CD4-positive, alpha-beta T cell treated with Interleukin-12 subunit alpha and Interleukin-12 subunit beta, for 1 hour (primary cell): ENCODE data around the gene SCFD1.

Experiments used
- DNase-seq: peaks from one replicate; pipeline ENCODE4 v3.0.0-alpha.2; 2020

The SCFD1 gene

GRCh38 chr14:30763891-30764290, 141.8 kb downstream of the SCFD1 start:
- no peak for DNase-seq

DNA sequence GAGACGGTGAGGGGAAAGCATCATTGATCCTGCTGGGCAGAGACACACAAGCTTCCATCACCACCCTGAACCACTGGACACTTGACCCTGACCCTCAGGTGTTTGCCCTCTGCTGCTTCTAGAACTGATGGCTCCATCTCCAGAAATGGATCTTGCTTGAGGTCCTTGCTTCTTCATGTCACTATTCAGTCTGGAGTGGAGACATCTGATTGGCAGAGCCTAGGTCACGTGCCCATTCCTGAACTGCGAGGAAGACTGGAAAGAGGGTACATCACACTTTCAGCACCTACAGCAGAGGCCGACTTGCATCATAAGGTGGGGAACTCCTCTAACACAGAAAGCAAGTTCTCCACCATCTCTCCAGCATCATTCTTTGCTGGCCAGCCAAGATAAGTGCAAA, 145.5 kb downstream of the SCFD1 start:
- no peak for DNase-seq

- DNase-seq = no peak
These were observed 146.7 kb downstream of the SCFD1 start for GRCh38 chr14:30768791-30769190.

GRCh38 chr14:30770376-30770775, 148.3 kb downstream of the SCFD1 start:
- DNase-seq = no peak

DNA sequence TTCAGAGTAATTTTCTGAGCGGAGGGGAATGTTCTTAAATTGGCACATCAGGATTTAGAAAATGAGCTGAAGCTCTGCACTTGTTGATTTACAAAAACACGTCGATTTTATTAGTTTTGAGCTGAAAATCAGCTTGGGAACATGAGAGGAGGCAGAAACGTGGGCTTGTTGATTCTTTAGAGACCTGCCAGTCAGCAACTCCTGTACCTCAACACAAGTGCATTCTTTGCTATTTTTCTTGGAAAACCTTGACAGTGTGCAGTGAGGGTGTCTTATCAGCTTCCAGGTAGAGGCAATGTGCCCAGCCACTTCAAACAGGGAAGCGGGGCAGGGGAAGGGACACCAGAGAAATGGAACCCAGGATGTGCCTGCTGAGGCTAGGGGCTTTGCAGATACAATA, 149.5 kb downstream of the SCFD1 start:
- no peak for DNase-seq

- no peak for DNase-seq
These were observed 157.1 kb downstream of the SCFD1 start for GRCh38 chr14:30779210-30779609.
